ENCODE measurements around the gene TNFRSF25.

The TNFRSF25 gene, protein sequence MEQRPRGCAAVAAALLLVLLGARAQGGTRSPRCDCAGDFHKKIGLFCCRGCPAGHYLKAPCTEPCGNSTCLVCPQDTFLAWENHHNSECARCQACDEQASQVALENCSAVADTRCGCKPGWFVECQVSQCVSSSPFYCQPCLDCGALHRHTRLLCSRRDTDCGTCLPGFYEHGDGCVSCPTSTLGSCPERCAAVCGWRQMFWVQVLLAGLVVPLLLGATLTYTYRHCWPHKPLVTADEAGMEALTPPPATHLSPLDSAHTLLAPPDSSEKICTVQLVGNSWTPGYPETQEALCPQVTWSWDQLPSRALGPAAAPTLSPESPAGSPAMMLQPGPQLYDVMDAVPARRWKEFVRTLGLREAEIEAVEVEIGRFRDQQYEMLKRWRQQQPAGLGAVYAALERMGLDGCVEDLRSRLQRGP

GRCh38 chr1:6466023-6466422 lies at the start of gene TNFRSF25:
TNFRSF25 (minus strand) TSS chr1:6466173; CDS start chr1:6466107, 66 bp downstream.
- Histone ChIP-seq H3K9ac (ENCODE audit: low read length) (no peak within 1 kb of the TSS), H3K4me3 (ENCODE audit: low read length) (peak within 1 kb of the TSS; percentile 24), H3K36me3 (ENCODE audit: control insufficient read depth, low read depth, low read length) (peaks cover 19% of the 10 kb centered on the region), H3K27ac (ENCODE audit: low read length) (no peak within 1 kb of the TSS), H3K4me1 (ENCODE audit: control insufficient read depth, low read depth, low read length) (no peaks in the 10 kb centered on the region), H3K27me3 (ENCODE audit: control insufficient read depth, insufficient read depth, low read length) (no peaks in the 10 kb centered on the region), H3K9me3 (ENCODE audit: control insufficient read depth, low read depth, low read length) (no peaks in the 10 kb centered on the region)

DNA sequence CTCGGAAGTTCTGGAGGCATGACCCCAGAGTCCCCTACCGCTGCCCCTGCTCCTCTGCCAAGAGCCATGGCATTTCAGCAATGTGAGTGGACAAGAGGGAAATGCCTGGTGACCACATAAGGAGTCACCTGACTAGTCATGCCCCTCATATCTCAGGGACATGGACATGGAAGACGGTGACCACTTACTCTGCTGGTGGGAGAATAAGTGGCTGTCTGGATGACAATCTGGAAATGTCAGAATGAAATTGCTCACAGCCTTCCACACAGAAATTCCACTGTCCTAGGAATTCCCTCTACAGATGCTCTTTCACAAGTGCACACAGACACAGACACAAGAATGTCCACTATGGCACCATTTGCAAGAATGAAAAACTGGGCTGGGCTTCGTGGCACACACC lies 49.8 kb upstream of the TNFRSF25 start:
- no peak overlapping the region for H3K9ac ChIP-seq (ENCODE audit: low read length)
- H3K4me1 ChIP-seq (ENCODE audit: control insufficient read depth, low read depth, low read length) = peaks cover 12% of the 10 kb centered on the region
- H3K27ac ChIP-seq (ENCODE audit: low read length) = no peak overlapping the region

GRCh38 chr1:6513320-6513801 lies 47.4 kb upstream of the TNFRSF25 start:
- no peaks in the 10 kb centered on the region for H3K36me3 ChIP-seq (ENCODE audit: control insufficient read depth, low read depth, low read length)
- H3K9me3 ChIP-seq (ENCODE audit: control insufficient read depth, low read depth, low read length) = no peaks in the 10 kb centered on the region
- no peak overlapping the region for H3K9ac ChIP-seq (ENCODE audit: low read length)
- H3K4me1 ChIP-seq (ENCODE audit: control insufficient read depth, low read depth, low read length) = no peaks in the 10 kb centered on the region
- no peak overlapping the region for H3K27ac ChIP-seq (ENCODE audit: low read length)
- H3K27me3 ChIP-seq (ENCODE audit: control insufficient read depth, insufficient read depth, low read length) = no peaks in the 10 kb centered on the region
- H3K4me3 ChIP-seq (ENCODE audit: low read length) = no peak overlapping the region

More for the DNA sequence above, 49.8 kb upstream of the TNFRSF25 start:
- Histone ChIP-seq H3K9me3 (ENCODE audit: control insufficient read depth, low read depth, low read length) (no peaks in the 10 kb centered on the region), H3K4me3 (ENCODE audit: low read length) (no peak overlapping the region), H3K36me3 (ENCODE audit: control insufficient read depth, low read depth, low read length) (no peaks in the 10 kb centered on the region), H3K27me3 (ENCODE audit: control insufficient read depth, insufficient read depth, low read length) (no peaks in the 10 kb centered on the region)

GRCh38 chr1:6512908-6513280 lies 46.9 kb upstream of the TNFRSF25 start:
- no peaks in the 10 kb centered on the region for H3K36me3 ChIP-seq (ENCODE audit: control insufficient read depth, low read depth, low read length)
- H3K9ac ChIP-seq (ENCODE audit: low read length) = no peak overlapping the region
- no peaks in the 10 kb centered on the region for H3K4me1 ChIP-seq (ENCODE audit: control insufficient read depth, low read depth, low read length)
- no peak overlapping the region for H3K27ac ChIP-seq (ENCODE audit: low read length)
- H3K9me3 ChIP-seq (ENCODE audit: control insufficient read depth, low read depth, low read length) = no peaks in the 10 kb centered on the region
- no peak overlapping the region for H3K4me3 ChIP-seq (ENCODE audit: low read length)
- H3K27me3 ChIP-seq (ENCODE audit: control insufficient read depth, insufficient read depth, low read length) = no peaks in the 10 kb centered on the region

DNA sequence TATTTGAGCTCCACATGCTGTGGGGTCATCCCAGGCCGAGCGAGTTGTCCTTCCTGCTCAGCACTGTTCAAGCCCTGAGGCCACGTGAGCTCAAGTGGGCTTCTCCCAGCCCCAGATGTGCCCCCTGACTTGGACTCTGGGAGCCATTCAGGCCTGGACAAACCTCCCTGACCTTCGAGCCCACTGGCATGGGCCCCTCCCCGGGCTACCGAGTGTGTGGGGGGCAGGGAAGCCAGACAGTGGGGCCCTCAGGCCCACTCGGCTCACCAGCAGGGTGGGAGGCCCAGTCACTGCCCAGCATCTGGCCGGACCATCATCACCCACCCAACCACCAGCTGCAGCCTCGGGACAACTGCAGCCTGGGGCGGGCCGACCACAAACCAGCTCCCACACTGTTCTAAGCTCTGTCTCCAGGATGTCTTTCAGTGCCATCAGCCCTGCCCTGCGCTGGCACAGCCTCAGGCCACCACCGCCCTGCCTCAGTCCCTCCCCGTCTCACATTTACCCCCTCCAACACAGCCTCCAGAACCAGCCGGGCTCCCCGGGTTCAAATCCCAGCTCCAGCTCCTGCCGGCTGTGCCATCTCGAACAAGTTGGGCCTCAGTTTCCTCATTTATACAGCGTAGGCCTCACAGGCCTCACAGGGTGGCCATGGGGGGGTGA lies 46.4 kb upstream of the TNFRSF25 start:
- H3K27me3 ChIP-seq (ENCODE audit: control insufficient read depth, insufficient read depth, low read length) = no peaks in the 10 kb centered on the region
- no peaks in the 10 kb centered on the region for H3K36me3 ChIP-seq (ENCODE audit: control insufficient read depth, low read depth, low read length)
- H3K9ac ChIP-seq (ENCODE audit: low read length) = no peak overlapping the region
- H3K9me3 ChIP-seq (ENCODE audit: control insufficient read depth, low read depth, low read length) = no peaks in the 10 kb centered on the region
- no peak overlapping the region for H3K4me3 ChIP-seq (ENCODE audit: low read length)
- H3K27ac ChIP-seq (ENCODE audit: low read length) = no peak overlapping the region
- no peaks in the 10 kb centered on the region for H3K4me1 ChIP-seq (ENCODE audit: control insufficient read depth, low read depth, low read length)

GRCh38 chr1:6511561-6512244 lies 45.7 kb upstream of the TNFRSF25 start:
- Histone ChIP-seq H3K9me3 (ENCODE audit: control insufficient read depth, low read depth, low read length) (no peaks in the 10 kb centered on the region), H3K4me3 (ENCODE audit: low read length) (no peak overlapping the region), H3K9ac (ENCODE audit: low read length) (no peak overlapping the region), H3K27ac (ENCODE audit: low read length) (no peak overlapping the region), H3K27me3 (ENCODE audit: control insufficient read depth, insufficient read depth, low read length) (no peaks in the 10 kb centered on the region), H3K36me3 (ENCODE audit: control insufficient read depth, low read depth, low read length) (no peaks in the 10 kb centered on the region), H3K4me1 (ENCODE audit: control insufficient read depth, low read depth, low read length) (no peaks in the 10 kb centered on the region)

GRCh38 chr1:6511056-6511455 lies 45.1 kb upstream of the TNFRSF25 start:
- no peaks in the 10 kb centered on the region for H3K9me3 ChIP-seq (ENCODE audit: control insufficient read depth, low read depth, low read length)
- H3K27me3 ChIP-seq (ENCODE audit: control insufficient read depth, insufficient read depth, low read length) = no peaks in the 10 kb centered on the region
- no peak overlapping the region for H3K27ac ChIP-seq (ENCODE audit: low read length)
- H3K9ac ChIP-seq (ENCODE audit: low read length) = no peak overlapping the region
- no peaks in the 10 kb centered on the region for H3K4me1 ChIP-seq (ENCODE audit: control insufficient read depth, low read depth, low read length)
- no peaks in the 10 kb centered on the region for H3K36me3 ChIP-seq (ENCODE audit: control insufficient read depth, low read depth, low read length)
- H3K4me3 ChIP-seq (ENCODE audit: low read length) = no peak overlapping the region

DNA sequence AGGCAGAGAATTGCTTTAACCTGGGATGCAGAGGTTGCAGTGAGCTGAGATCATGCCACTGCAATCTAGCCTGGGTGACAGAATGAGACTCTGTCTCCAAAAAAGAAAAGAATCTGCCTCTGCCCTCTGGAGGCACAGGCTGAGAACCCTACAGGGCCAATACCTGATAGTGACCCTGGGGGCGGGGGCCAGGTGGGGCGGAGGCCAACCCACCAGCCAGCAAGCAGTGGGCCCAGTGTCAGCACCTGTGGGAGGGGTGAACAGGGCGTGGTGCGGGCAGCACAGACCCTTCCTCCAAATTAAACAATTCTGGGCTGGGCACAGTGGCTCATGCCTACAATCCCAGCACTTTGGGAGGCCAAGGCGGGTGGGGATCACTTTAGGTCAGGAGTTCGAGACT lies 44.5 kb upstream of the TNFRSF25 start:
- H3K36me3 ChIP-seq (ENCODE audit: control insufficient read depth, low read depth, low read length) = no peaks in the 10 kb centered on the region
- no peak overlapping the region for H3K27ac ChIP-seq (ENCODE audit: low read length)
- no peaks in the 10 kb centered on the region for H3K4me1 ChIP-seq (ENCODE audit: control insufficient read depth, low read depth, low read length)
- H3K4me3 ChIP-seq (ENCODE audit: low read length) = no peak overlapping the region
- no peaks in the 10 kb centered on the region for H3K9me3 ChIP-seq (ENCODE audit: control insufficient read depth, low read depth, low read length)
- no peaks in the 10 kb centered on the region for H3K27me3 ChIP-seq (ENCODE audit: control insufficient read depth, insufficient read depth, low read length)
- H3K9ac ChIP-seq (ENCODE audit: low read length) = no peak overlapping the region

GRCh38 chr1:6509919-6510291 lies 43.9 kb upstream of the TNFRSF25 start:
- H3K4me3 ChIP-seq (ENCODE audit: low read length) = no peak overlapping the region
- no peak overlapping the region for H3K9ac ChIP-seq (ENCODE audit: low read length)
- no peaks in the 10 kb centered on the region for H3K9me3 ChIP-seq (ENCODE audit: control insufficient read depth, low read depth, low read length)
- no peak overlapping the region for H3K27ac ChIP-seq (ENCODE audit: low read length)
- no peaks in the 10 kb centered on the region for H3K27me3 ChIP-seq (ENCODE audit: control insufficient read depth, insufficient read depth, low read length)
- H3K4me1 ChIP-seq (ENCODE audit: control insufficient read depth, low read depth, low read length) = no peaks in the 10 kb centered on the region
- no peaks in the 10 kb centered on the region for H3K36me3 ChIP-seq (ENCODE audit: control insufficient read depth, low read depth, low read length)

DNA sequence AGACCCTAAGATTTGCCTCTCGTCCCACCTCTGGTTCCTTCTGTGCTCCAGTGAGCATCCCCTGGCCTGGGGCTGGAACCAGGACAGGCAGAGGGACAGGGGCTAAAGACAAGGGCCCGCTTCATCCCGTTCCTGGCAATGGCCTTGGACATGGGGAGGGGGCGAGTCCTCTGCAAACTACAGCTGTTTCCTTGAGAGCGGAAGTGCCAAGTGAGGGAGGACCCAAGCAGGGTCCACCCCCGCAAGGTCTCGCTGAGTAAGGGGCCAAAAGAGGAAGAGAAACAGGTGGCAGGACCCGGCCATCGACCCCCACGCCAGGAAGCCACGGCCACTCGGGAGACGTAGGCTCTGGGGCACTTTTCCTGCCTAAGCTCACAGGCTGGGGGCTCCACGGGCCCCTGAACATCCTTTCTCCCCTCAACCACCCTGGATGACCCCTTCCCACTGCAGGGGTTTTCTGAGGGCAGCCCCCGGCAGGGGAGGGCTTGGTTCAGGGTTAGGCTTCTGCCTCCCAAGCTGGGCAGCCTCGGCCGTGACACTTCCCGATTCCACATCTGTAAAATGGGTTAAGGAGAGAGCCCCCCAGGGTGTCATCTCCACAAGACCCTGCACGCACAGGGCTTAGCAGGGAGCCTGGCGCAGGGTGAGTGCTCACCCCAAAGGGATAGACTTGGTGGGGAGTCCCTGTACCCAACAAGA lies 43.4 kb upstream of the TNFRSF25 start:
- Histone ChIP-seq H3K9me3 (ENCODE audit: control insufficient read depth, low read depth, low read length) (no peaks in the 10 kb centered on the region), H3K4me1 (ENCODE audit: control insufficient read depth, low read depth, low read length) (no peaks in the 10 kb centered on the region), H3K27ac (ENCODE audit: low read length) (no peak overlapping the region), H3K4me3 (ENCODE audit: low read length) (no peak overlapping the region), H3K27me3 (ENCODE audit: control insufficient read depth, insufficient read depth, low read length) (no peaks in the 10 kb centered on the region), H3K9ac (ENCODE audit: low read length) (no peak overlapping the region), H3K36me3 (ENCODE audit: control insufficient read depth, low read depth, low read length) (no peaks in the 10 kb centered on the region)

DNA sequence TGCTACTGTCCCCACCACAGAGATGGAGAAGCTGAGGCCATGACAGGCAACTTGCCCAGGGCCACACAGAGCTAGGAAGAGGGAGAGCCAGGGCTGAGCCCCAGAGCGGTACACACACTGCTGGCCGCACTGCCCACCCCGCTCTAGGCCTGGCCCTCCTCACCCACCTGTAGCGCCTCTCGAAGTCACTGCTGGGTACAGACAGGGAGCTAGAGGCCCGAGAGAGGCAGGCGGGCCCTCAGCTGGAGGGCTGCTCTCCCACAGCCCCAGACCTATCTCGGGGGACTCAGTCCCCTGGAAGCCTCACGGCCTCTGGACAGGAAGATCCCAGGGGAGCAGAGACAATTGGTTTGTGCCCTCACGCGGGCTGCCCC lies 42.8 kb upstream of the TNFRSF25 start:
- Histone ChIP-seq H3K9me3 (ENCODE audit: control insufficient read depth, low read depth, low read length) (no peaks in the 10 kb centered on the region), H3K9ac (ENCODE audit: low read length) (no peak overlapping the region), H3K27me3 (ENCODE audit: control insufficient read depth, insufficient read depth, low read length) (no peaks in the 10 kb centered on the region), H3K36me3 (ENCODE audit: control insufficient read depth, low read depth, low read length) (no peaks in the 10 kb centered on the region), H3K4me1 (ENCODE audit: control insufficient read depth, low read depth, low read length) (no peaks in the 10 kb centered on the region), H3K4me3 (ENCODE audit: low read length) (no peak overlapping the region), H3K27ac (ENCODE audit: low read length) (no peak overlapping the region)
